Thoracic aorta (tissue), 2 donors: ENCODE data around the gene ZFAND5. TPM values are rescaled to one million over a fixed set of nuclear protein-coding genes. Genes with fewer than 3 reads are reported as not detected.

Source experiments
- ATAC-seq: fragments of 150-250 bp; one replicate; pipeline ENCODE4 v1.8.0; 2017; ENCODE audit warnings: low read depth; ENCODE audit not compliant: insufficient number of reproducible peaks, low FRiP score
- DNase-seq: peaks from one replicate; pipeline ENCODE4 v3.0.0-alpha.2; 2020; ENCODE audit warnings: low spot score
- H3K27ac ChIP-seq, 2 donors: fragments of 200-600 bp; sonication (generic); 1 replicate in 1 of 2; 2 replicates in 1 of 2; pipeline ENCODE4 v1.5.1; 2016; ENCODE audit warnings: mild to moderate bottlenecking in 2 of 2, moderate library complexity in 2 of 2
- H3K27me3 ChIP-seq: fragments of 200-600 bp; sonication (generic); replicated peaks from 2 replicates; pipeline ENCODE4 v1.6.0; 2016; ENCODE audit warnings: mild to moderate bottlenecking; ENCODE audit not compliant: insufficient read depth
- H3K36me3 ChIP-seq: fragments of 200-600 bp; sonication (generic); one replicate; pipeline ENCODE4 v1.5.1; 2016
- H3K4me1 ChIP-seq, 2 donors: fragments of 200-600 bp; sonication (generic); 1 replicate in 1 of 2; 2 replicates in 1 of 2; pipeline versions ENCODE4 v1.5.1 to v1.6.0; 2016; ENCODE audit warnings: low read depth in 2 of 2, mild to moderate bottlenecking in 1 of 2; ENCODE audit not compliant: control insufficient read depth in 1 of 2
- H3K4me3 ChIP-seq: fragments of 200-600 bp; sonication (generic); 2 replicates; pipeline ENCODE4 v1.5.1; 2016; ENCODE audit warnings: mild to moderate bottlenecking
- H3K9me3 ChIP-seq: fragments of 200-600 bp; sonication (generic); 2 replicates; pipeline ENCODE4 v1.5.1; 2016
- total RNA-seq, 2 donors: library from RNA; depleted of rRNA; stranded (reverse); fragments of >200 nt; gene quantifications; one replicate each; pipeline versions ENCODE4 v1.1.0 to v1.2.3, GENCODE V29; 2016
- TF ChIP-seq, protein P1 (sequence below): fragments of 200-600 bp; sonication (generic); IDR thresholded peaks from one replicate; pipeline ENCODE4 v1.5.1; 2019; ENCODE audit warnings: antibody characterized with exemption

Gene ZFAND5
- total RNA-seq, 2 donors from 2014 or later, result 160 to 195 TPM

DNA sequence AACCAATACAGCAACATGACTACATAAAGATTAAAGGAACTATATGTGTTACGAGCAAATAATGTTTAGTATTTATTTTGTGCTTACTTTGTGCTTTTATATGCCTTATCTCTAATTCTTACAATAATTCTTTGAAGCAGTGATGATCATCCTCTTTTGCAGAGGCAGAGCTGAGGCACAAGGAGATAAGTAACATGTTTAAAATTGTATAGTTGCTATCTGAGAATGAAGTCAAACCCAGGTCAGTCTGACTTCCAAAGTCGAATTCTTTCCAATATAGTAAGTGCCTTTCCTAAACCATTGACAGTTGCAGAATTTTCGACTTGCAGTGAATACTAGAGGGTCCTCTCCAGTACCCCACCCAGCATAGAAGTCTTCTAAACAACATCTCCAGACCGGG is 12.0 kb upstream of the ZFAND5 start:
- H3K36me3 ChIP-seq, result no peaks in the 10 kb centered on the region
- H3K27ac ChIP-seq, result no peak overlapping the region
- H3K9me3 ChIP-seq, result no peaks in the 10 kb centered on the region
- TF ChIP-seq, protein P1, sequence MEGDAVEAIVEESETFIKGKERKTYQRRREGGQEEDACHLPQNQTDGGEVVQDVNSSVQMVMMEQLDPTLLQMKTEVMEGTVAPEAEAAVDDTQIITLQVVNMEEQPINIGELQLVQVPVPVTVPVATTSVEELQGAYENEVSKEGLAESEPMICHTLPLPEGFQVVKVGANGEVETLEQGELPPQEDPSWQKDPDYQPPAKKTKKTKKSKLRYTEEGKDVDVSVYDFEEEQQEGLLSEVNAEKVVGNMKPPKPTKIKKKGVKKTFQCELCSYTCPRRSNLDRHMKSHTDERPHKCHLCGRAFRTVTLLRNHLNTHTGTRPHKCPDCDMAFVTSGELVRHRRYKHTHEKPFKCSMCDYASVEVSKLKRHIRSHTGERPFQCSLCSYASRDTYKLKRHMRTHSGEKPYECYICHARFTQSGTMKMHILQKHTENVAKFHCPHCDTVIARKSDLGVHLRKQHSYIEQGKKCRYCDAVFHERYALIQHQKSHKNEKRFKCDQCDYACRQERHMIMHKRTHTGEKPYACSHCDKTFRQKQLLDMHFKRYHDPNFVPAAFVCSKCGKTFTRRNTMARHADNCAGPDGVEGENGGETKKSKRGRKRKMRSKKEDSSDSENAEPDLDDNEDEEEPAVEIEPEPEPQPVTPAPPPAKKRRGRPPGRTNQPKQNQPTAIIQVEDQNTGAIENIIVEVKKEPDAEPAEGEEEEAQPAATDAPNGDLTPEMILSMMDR, result no peak
- DNase-seq (no peak), ATAC-seq (no peak)
- H3K4me1 ChIP-seq, result no peaks in the 10 kb centered on the region
- no peaks in the 10 kb centered on the region for H3K27me3 ChIP-seq
- H3K4me3 ChIP-seq, result no peak overlapping the region

DNA sequence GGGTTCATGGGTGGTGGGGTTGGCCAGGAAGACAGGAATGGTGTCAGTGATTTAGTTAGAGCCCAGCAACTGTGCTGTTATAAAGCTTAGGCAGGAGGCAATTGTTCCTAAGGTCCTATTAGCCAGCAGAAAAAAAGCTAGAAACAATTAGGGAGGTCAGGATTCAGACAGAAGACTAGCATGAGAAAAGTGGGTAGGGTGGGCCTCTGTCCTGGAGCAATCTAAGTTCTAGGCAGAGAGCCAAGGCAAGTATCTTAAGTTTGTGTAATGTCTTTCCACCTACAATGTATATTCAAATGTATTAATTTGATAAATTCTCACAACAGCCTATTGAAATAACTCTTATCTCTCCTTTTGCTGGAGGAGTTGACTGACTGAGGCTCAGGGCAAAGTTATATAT is 6.1 kb upstream of the ZFAND5 start:
- no peaks in the 10 kb centered on the region for H3K27me3 ChIP-seq
- TF ChIP-seq, protein P1, result no peak
- no peaks in the 10 kb centered on the region for H3K9me3 ChIP-seq
- DNase-seq (no peak), ATAC-seq (no peak)
- peaks cover 4 to 5% of the 10 kb centered on the region in 2 donors for H3K4me1 ChIP-seq
- no peak overlapping the region for H3K4me3 ChIP-seq
- no peak overlapping the region for H3K27ac ChIP-seq
- no peaks in the 10 kb centered on the region for H3K36me3 ChIP-seq

DNA sequence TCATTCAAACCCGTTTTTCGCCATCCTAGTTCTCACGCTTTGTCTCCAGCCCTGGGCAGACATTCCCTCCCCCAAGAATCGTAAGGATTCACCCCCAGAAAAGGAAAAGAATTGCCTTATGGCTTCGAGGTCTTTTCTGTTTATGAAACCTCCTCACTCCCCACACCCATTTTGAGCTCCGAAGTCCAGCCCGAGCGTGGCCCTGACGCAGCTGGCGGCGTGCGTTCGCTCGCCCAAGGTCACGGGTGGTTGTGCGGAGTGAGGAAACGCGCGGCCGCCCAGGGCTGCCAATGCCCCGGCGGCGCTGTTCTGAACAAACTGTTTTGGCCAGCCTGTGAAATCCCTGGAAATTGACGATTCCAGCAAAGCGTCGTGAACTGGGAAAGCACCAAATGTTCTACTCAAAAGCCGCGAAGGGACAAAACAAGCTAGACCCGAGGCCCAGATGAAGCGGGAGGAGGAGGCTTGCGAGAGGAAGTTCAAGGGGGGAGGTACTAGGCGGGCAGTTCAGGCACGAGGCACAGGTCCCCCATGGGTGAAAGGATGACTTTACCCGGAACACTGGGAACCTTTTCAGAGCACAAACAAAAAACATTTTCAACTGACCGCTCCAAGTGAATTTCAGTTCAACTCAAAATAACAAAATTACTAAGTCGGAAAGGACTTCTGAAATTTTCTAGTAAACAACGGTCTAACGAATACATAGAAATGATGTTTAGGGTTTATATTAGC is 683 bp upstream of the ZFAND5 start:
- peak overlapping the region; percentile 99 for H3K4me3 ChIP-seq
- TF ChIP-seq, protein P1, result peak; percentile 12
- peak; percentile 46 for DNase-seq
- no peaks in the 10 kb centered on the region for H3K27me3 ChIP-seq
- no peaks in the 10 kb centered on the region for H3K9me3 ChIP-seq
- no peaks in the 10 kb centered on the region for H3K36me3 ChIP-seq
- peak; percentile 57 for ATAC-seq
- H3K4me1 ChIP-seq, result peaks cover 8 to 11% of the 10 kb centered on the region in 2 donors
- H3K27ac ChIP-seq, result peak overlapping the region; percentile 97 to 100

DNA sequence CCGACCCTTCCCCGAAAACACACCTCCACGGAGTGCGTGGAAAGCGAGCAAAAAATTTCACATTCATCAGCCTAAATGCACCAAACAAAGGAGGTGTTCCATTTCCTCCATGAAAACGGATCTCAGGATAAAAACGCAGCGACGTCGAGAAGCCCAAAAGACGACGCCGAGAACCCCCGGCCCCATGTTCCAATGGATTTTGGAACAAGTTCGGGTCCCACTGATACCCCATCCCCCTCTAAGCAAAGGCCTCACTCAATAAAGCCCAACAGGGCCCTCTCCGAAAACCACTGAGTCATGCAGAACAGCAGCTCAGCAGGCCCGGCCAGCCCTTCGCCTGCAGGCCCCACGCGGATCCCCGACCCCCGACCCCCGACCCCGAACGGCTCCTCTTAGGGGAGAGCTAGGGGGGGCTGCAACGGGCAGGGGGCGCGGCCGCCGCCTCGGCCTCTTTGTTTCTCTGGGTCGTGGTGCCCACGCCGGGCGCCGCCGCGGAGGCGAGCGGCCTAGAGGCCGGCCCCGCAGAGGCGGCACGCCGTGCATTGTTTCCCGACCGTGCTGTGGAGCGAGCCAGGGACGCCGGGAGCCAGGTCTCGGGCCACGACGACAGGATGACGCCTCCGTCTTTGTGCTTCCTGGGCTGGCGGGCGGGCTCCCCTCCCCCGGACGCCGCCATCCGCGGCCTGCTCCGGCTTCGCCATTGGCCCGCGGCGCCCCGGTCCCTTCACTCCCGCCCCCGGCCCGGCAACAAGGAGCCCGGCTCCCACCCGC is 915 bp downstream of the ZFAND5 start:
- H3K4me1 ChIP-seq, result peaks cover 24 to 27% of the 10 kb centered on the region in 2 donors
- ATAC-seq (peak; percentile 10), DNase-seq (peak; percentile 7)
- no peaks in the 10 kb centered on the region for H3K9me3 ChIP-seq
- H3K27ac ChIP-seq, result peak overlapping the region; percentile 100
- peaks cover 6% of the 10 kb centered on the region for H3K36me3 ChIP-seq
- TF ChIP-seq, protein P1, result no peak
- H3K27me3 ChIP-seq, result no peaks in the 10 kb centered on the region
- H3K4me3 ChIP-seq, result peak overlapping the region; percentile 99

DNA sequence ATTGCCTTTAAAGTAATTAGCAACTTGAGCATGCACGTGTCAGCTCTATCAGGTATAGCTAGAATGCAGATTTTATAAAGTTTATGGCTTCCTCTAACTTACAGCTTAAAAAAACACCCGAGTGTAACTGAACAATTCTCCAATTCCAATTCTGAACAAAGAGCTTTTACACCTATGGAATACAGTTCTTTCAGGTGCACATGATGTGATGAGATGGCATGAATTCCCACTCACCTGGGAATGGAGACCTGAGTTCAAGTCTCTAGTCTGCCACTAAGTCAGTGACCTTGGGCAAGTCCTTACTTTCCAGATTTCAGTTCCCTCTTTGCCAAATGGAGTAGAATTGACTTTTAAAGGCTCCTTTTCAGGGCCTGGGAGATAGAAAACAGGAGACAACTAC is 1.8 kb downstream of the ZFAND5 start:
- Histone ChIP-seq H3K27ac (peak overlapping the region; percentile 100), H3K4me1 (peaks cover 30 to 35% of the 10 kb centered on the region in 2 donors), H3K9me3 (no peaks in the 10 kb centered on the region), H3K27me3 (no peaks in the 10 kb centered on the region), H3K4me3 (peak overlapping the region; percentile 99), H3K36me3 (peaks cover 7% of the 10 kb centered on the region)
- ATAC-seq, result no peak
- DNase-seq, result no peak
- TF ChIP-seq, protein P1, result no peak
